A673 (cell line): Measurements from ENCODE around the gene SEC23IP. TPM values are rescaled to one million over a fixed set of nuclear protein-coding genes. Genes with fewer than 3 reads are reported as not detected.
"Not testable (repeated sequence)": the region's sequence is repeated elsewhere in the genome, so short reads cannot be mapped to it uniquely, and the experiment has no call there.

Source experiments
- BruUV-seq: library from RNA; stranded (reverse); fragments of 400-500 nt; replicated peaks from 2 replicates; lab custom pipeline; 2021; lab: Mats Ljungman, UMichigan
- CTCF ChIA-PET: fragments of 300-600 bp; sonication (Branson Sonifier 250); formaldehyde crosslinking; loops from one replicate; lab custom pipeline; 2022; ENCODE audit warnings: antibody characterized with exemption; lab: Charles Lee
- POLR2A ChIA-PET: fragments of 300-600 bp; sonication (Branson Sonifier 250); formaldehyde crosslinking; loops from one replicate; lab custom pipeline; 2022; ENCODE audit warnings: antibody characterized with exemption; ENCODE audit not compliant: low non-redundant PET; lab: Charles Lee
- DNase-seq: peaks from one replicate; pipeline ENCODE4 v3.0.0-alpha.2; 2015; ENCODE audit warnings: low spot score
- H3K27ac ChIP-seq: fragments of 200-600 bp; sonication (generic); 2 replicates; pipeline ENCODE4 v1.5.1; 2016; ENCODE audit warnings: mixed run types, low read depth, mild to moderate bottlenecking, mixed read lengths, antibody characterized with exemption, low read length; ENCODE audit not compliant: poor library complexity, severe bottlenecking
- H3K27me3 ChIP-seq: fragments of 200-600 bp; sonication (generic); replicated peaks from 2 replicates; pipeline ENCODE4 v1.6.1; 2017; ENCODE audit warnings: mixed run types, low read depth, mild to moderate bottlenecking, mixed read lengths, antibody characterized with exemption, low read length; ENCODE audit not compliant: insufficient read depth, poor library complexity
- H3K36me3 ChIP-seq: fragments of 200-600 bp; sonication (generic); 2 replicates; pipeline ENCODE4 v1.6.1; 2016; ENCODE audit warnings: mixed run types, mild to moderate bottlenecking, mixed read lengths, antibody characterized with exemption, low read length; ENCODE audit not compliant: insufficient read depth, poor library complexity, severe bottlenecking
- H3K4me1 ChIP-seq: fragments of 200-600 bp; sonication (generic); 2 replicates; pipeline ENCODE4 v1.6.1; 2017; ENCODE audit warnings: mixed run types, mild to moderate bottlenecking, mixed read lengths, antibody characterized with exemption, low read length; ENCODE audit not compliant: insufficient read depth, poor library complexity, severe bottlenecking
- H3K4me3 ChIP-seq: fragments of 200-600 bp; sonication (generic); 2 replicates; pipeline ENCODE4 v1.5.1; 2016; ENCODE audit warnings: low read depth, mixed run types, mild to moderate bottlenecking, mixed read lengths, low read length; ENCODE audit not compliant: poor library complexity, severe bottlenecking
- H3K9me3 ChIP-seq: fragments of 200-600 bp; sonication (generic); 2 replicates; pipeline ENCODE4 v1.6.1; 2016; ENCODE audit warnings: mixed run types, low read depth, mild to moderate bottlenecking, mixed read lengths, antibody characterized with exemption, low read length; ENCODE audit not compliant: poor library complexity, severe bottlenecking
- EZH2 ChIP-seq: fragments of 200-600 bp; sonication (generic); IDR thresholded peaks from 2 replicates; pipeline ENCODE4 v1.6.1; 2017; ENCODE audit warnings: borderline replicate concordance, low read depth, mild to moderate bottlenecking, mixed read lengths, antibody characterized with exemption, low read length; ENCODE audit not compliant: poor library complexity, severe bottlenecking
- intact Hi-C: fragments of 100-400 bp; cut with micrococcal nuclease; formaldehyde crosslinking; loops from one replicate; pipeline ENCODE4 v1.10.0; 2022; ENCODE audit not compliant: unreplicated experiment
- total RNA-seq: library from RNA; stranded (reverse); gene quantifications from 2 replicates; pipeline ENCODE4 v1.2.3, GENCODE V29; 2021
- TF ChIP-seq, protein P1 (sequence below): fragments of 300-800, 200-600 bp; sonication (generic); conservative IDR thresholded peaks from 2 replicates; pipeline ENCODE4 v1.5.1; 2017; ENCODE audit warnings: low read depth, mild to moderate bottlenecking, antibody characterized with exemption, low read length, moderate library complexity, mixed read lengths

The SEC23IP gene
- total RNA-seq, 1 experiment from 2014 or later: 78.6 TPM

DNA sequence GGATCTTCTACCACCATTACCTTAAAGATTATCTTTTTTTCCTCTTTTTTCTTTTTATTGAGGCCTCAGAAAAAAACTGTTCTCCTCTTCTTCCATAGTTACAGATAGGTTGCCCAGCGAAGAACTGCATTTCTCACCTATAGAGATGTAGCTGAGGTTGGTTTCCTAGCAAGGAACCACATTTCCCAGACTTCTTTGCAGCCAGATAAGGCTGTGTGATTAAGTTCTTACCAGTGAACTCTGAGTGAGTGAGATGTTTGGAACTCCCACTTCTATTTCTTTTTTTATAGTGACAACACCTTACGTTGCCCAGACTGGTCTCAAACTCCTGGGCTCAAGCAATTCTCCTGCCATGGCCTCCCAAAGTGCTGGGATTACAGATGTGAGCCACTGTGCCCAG, 14.0 kb upstream of the SEC23IP start:
- no peak for DNase-seq
- ChIA-PET CTCF (no interaction called here), POLR2A (no interaction called here)
- intact Hi-C loops: loop anchor here (10.0 kb wide), 1 partner anchor 284 kb away; the partner anchor contains the start of gene TIAL1
- no peak overlapping the region for H3K27ac ChIP-seq
- H3K4me3 ChIP-seq: no peak overlapping the region
- no peaks in the 10 kb centered on the region for H3K36me3 ChIP-seq
- peaks cover 3% of the 10 kb centered on the region for H3K4me1 ChIP-seq
- TF ChIP-seq EZH2: no peak
- TF ChIP-seq, protein P1, sequence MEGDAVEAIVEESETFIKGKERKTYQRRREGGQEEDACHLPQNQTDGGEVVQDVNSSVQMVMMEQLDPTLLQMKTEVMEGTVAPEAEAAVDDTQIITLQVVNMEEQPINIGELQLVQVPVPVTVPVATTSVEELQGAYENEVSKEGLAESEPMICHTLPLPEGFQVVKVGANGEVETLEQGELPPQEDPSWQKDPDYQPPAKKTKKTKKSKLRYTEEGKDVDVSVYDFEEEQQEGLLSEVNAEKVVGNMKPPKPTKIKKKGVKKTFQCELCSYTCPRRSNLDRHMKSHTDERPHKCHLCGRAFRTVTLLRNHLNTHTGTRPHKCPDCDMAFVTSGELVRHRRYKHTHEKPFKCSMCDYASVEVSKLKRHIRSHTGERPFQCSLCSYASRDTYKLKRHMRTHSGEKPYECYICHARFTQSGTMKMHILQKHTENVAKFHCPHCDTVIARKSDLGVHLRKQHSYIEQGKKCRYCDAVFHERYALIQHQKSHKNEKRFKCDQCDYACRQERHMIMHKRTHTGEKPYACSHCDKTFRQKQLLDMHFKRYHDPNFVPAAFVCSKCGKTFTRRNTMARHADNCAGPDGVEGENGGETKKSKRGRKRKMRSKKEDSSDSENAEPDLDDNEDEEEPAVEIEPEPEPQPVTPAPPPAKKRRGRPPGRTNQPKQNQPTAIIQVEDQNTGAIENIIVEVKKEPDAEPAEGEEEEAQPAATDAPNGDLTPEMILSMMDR: no peak
- no TSS peak for BruUV-seq
- no peaks in the 10 kb centered on the region for H3K27me3 ChIP-seq
- H3K9me3 ChIP-seq: no peaks in the 10 kb centered on the region

DNA sequence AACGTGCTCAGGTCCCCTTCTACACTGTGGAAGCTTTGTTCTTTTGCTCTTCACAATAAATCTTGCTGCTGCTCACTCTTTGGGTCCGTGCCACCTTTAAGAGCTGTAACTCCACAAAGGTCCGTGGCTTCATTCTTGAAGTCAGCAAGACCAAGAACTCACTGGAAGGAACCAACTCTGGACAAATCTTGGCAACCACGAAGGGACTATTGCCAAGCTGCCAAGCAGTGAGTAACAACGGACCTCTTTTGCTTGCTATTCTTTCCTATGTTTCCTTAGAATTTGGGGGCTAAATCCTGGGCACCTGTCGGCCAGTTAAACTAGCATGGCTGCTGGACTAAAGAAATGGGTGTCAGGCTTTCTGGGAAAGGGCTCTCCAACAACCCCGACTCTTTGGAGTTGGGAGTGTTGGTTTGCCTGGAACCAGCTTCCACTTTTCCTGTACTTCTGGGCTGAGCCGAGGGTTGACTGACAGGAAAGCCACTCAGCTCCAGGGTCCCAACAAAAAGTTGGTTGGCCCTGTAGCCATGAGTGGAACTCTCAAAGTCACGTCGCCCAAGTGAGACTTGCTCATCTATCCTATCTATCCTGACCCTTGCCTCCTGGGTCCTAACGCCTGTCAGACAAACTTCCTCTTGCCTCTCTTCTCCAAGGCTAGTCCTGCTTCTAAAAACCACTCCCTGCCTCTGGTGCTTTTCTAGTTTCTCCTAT, 8.5 kb upstream of the SEC23IP start:
- BruUV-seq, intact Hi-C loops, H3K36me3 ChIP-seq, H3K9me3 ChIP-seq, H3K4me3 ChIP-seq, DNase-seq, CTCF ChIA-PET, POLR2A ChIA-PET, H3K27me3 ChIP-seq, H3K4me1 ChIP-seq, H3K27ac ChIP-seq: not testable (repeated sequence)

DNA sequence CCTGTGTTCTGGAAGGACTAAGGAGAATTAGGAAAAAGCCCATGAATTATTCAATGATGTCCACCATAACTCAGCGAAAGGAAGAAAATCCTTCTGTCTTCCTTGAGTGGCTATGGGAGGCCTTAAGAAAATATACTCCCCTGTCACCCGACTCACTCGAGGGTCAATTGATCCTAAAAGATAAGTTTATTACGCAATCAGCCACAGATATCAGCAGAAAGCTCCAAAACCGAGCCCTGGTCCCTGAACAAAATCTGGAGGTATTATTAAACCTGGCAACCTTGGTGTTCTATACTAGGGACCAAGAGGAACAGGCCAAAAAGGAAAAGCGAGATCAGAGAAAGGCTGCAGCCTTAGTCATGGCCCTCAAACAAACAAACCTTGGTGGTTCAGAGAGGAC, 6.5 kb upstream of the SEC23IP start:
- H3K27ac ChIP-seq, DNase-seq, BruUV-seq, POLR2A ChIA-PET, intact Hi-C loops, H3K27me3 ChIP-seq, H3K4me3 ChIP-seq, H3K9me3 ChIP-seq, CTCF ChIA-PET, H3K36me3 ChIP-seq, H3K4me1 ChIP-seq: not testable (repeated sequence)

DNA sequence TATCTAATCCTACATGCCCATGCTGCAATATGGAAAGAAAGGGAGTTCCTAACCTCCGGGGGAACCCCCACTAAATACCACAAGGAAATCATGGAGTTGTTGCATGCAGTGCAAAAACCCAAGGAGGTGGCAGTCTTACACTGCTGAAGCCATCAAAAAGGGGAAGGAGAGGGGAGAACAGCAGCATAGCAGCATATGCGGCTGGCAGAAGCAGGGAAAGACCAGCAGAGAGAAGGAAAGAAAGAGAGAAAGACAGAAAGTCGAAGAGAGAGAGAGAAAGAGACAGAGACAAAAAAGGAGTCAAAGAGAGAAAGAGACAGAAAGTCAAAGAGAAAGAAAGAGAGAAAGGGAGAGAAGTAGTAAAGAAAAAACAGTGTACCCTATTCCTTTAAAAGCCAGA, 3.8 kb upstream of the SEC23IP start:
- H3K27ac ChIP-seq, BruUV-seq, POLR2A ChIA-PET, DNase-seq, H3K4me3 ChIP-seq, H3K27me3 ChIP-seq, intact Hi-C loops, CTCF ChIA-PET, H3K9me3 ChIP-seq, H3K36me3 ChIP-seq, H3K4me1 ChIP-seq: not testable (repeated sequence)

DNA sequence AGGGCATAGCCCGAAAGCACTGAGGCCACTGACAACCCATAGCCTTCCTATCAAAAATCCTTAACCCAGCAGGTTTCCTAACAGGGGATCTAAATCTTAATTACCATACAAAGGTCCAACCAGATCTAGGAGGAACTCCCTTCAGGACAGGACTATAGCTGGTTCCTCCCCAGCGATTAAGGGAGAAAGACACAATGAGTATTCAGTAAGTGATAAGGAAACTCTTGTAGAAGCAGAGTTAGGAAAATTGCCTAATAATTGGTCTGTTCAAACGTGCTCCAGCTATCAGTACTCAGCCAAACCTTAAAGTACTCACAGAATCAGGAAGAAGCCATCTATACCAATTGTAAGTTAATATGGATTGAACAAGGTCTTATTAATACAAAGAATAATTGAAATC, 3.3 kb upstream of the SEC23IP start:
- H3K4me1 ChIP-seq, CTCF ChIA-PET, H3K9me3 ChIP-seq, BruUV-seq, intact Hi-C loops, H3K4me3 ChIP-seq, H3K36me3 ChIP-seq, POLR2A ChIA-PET, DNase-seq, H3K27me3 ChIP-seq, H3K27ac ChIP-seq: not testable (repeated sequence)

DNA sequence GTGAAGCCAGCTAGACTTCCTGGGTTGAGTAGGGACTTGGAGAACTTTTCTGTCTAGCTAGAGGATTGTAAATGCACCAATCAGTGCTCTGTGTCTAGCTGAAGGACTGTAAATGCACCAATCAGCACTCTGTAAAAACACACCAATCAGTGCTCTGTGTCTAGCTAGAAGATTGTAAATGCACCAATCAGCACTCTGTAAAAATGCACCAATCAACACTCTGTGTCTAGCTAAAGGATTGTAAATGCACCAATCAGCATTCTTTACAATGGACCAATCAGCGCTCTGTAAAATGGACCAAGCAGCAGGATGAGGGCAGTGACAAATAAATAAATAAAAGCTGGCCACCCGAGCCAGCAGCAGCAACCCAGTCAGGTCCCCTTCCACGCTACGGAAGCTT, 2.2 kb upstream of the SEC23IP start:
- CTCF ChIA-PET: interaction anchor here (0.7 kb wide), 1 partner anchor 17 kb away, joined by 3 read pairs; no protein-coding TSS in a partner anchor
- POLR2A ChIA-PET, H3K4me3 ChIP-seq, H3K27ac ChIP-seq, H3K27me3 ChIP-seq, H3K9me3 ChIP-seq, H3K4me1 ChIP-seq, intact Hi-C loops, DNase-seq, H3K36me3 ChIP-seq, BruUV-seq: not testable (repeated sequence)

DNA sequence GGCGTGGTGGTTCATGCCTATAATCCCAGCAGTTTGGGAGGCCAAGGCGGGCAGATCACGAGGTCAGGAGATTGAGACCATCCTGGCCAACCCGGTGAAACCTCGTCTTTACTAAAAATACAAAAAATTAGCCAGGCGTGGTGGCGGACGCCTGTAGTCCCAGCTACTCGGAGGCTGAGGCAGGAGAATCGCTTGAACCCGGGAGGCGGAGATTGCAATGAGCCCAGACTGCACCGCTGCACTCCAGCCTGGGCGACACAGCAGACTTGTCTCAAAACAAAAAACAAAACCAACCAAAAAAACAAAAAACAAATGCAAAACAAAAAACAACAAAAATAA, 712 bp upstream of the SEC23IP start:
- DNase-seq, H3K27me3 ChIP-seq, H3K36me3 ChIP-seq, H3K9me3 ChIP-seq, CTCF ChIA-PET, BruUV-seq, H3K4me1 ChIP-seq: not testable (repeated sequence)
- intact Hi-C loops: loop anchor here (2.0 kb wide), 1 partner anchor 19 kb away; the partner anchor contains the start of gene MCMBP
- Histone ChIP-seq H3K27ac (peak overlapping the region; percentile 83), H3K4me3 (peak overlapping the region; percentile 99)
- POLR2A ChIA-PET: interaction anchor here (1.0 kb wide), 1 partner anchor 18 kb away, joined by 3 read pairs; no protein-coding TSS in a partner anchor
